ENCODE measurements around the gene LDLRAD2.
"Not testable (repeated sequence)": the region's sequence is repeated elsewhere in the genome, so short reads cannot be mapped to it uniquely, and the experiment has no call there.

The LDLRAD2 gene

DNA sequence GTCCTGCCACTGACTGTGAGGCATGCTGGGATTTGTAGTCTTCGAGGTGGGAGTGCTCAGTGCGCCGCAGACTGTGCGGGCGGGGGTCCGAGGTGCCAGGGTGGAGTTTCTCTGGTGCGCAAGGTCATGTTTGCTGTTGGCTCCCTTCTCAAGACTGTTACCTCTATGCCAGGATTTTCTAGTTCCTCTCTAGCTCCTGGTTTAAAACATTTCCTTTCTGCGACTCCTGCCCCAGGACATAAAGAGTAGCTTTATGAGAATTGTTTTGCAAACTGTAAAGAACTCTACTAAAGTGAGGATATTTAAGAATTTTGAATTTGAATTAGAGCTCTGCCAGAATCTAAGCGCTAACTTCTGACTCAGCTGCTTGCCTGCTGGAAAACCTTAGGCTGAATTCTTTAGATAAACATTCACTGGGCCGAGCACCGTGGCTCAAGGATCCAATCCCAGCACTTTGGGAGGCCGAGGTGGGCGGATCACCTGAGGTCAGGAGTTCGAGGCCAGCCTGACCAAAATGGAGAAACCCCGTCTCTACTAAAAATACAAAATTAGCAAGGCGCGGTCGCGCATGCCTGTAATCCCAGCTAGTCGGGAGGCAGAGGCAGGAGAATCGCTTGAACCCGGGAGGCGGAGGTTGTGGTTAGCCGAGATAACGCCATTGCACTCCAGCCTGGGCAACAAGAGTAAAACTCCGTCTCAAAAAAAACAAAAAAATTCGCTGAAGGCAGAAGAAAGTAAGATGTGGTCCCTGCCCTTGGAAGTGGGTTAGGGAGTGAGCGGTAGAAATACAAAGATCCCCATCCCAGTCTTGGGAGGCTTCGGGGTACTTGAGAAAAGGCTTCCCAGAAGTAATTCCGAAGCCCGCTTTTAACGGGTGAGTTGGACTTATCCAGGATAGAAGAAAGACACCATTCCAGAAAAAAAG, 28.1 kb upstream of the LDLRAD2 start:
- no peak for DNase-seq (ENCODE audit: low read depth in 2 of 2)

DNA sequence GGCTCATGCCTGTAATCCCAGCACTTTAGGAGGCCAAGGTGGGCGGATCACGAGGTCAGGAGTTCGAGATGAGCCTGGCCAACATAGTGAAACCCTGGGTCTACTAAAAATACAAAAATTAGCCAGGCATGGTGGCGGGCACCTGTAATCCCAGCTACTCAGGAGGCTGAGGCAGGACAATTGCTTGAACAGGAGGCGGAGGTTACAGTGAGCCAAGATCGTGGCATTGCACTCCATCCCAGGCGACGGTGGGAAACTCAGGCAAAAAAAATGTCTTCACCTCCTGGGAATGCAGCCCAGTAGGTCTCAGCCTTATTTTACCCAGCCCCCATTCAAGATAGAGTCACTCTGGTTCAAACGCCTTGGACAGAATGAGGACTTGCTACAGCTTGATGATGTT, 26.3 kb upstream of the LDLRAD2 start:
- DNase-seq (ENCODE audit: low read depth in 2 of 2): not testable (repeated sequence)

DNA sequence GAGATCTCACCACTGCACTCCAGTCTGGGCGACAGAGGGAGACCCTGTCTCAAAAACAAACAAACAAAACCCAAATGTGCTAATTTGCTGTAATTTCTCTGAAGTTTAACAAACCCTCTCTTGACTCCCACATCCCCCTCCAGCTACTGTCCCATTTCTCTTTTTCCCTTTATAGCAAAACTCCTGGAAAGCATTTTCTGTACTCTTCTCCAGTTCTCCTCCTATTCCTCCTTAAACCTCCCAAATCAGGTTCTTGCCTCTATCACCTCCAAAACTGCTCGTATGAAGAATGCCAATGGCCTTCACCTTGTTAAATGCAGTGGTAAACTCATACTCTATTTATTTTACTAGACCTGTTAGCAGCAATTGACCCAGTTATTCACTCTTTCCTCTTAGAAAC, 25.4 kb upstream of the LDLRAD2 start:
- no peak for DNase-seq (ENCODE audit: low read depth in 2 of 2)

GRCh38 chr1:21793104-21793503, 19.0 kb upstream of the LDLRAD2 start:
- DNase-seq (ENCODE audit: low read depth in 2 of 2): no peak

DNA sequence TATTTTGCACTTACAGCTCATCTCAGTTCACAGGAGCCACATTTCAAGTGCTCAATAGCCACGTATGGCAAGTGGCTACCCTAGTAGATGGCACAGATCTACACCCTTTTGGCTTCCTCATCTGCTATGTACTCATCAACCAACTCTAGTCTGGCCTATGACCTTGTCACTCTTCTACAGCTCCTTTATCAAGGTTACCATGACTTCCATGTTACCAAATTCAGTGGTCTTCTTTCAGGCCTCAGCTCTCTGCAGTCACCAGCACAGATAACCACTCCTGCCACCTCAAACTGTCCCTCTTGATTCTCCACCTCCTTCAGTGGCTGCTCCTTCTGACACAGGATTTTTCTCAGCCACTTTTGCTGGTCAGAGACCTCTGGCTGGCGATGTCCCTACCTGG, 17.4 kb upstream of the LDLRAD2 start:
- DNase-seq (ENCODE audit: low read depth in 2 of 2): no peak

DNA sequence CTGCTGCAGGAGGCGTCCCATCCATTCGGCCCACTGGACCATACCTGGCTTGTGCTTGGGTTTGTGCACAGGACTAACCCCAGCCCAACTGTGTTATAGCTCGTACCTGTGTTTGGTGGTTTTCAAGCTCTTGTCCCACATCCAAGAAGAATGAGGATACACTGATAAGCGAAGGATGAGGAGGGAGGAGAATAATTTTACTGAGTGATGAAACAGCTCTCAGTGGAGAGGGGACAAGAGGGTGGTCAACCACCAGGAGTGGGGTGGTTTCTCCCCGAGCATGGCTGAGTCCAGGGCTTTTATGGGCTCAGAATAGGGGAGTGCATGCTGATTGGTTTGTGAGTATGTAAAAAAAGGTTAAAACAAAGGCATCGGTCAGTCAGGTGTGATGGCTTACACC, 17.0 kb upstream of the LDLRAD2 start:
- DNase-seq (ENCODE audit: low read depth in 2 of 2): no peak

DNA sequence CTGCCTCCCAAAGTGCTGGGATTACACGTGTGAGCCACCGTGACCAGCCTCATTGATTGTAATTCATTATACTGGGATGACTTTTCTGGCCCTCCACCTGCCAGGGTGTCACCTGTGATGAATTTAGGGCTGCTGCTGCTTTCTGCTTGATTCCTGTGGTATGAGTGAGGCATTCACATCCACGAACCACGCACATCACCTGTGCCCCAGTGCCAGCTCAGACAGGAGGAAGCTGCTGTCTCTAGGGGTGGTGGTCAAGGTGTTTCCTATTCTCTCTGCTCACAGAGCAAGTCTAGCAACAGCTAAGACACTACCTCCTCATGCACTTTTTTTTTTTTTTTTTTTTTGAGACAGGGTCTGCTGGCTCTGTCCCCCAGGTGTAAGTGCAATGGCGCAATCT, 12.3 kb upstream of the LDLRAD2 start:
- DNase-seq (ENCODE audit: low read depth in 2 of 2): no peak

GRCh38 chr1:21801100-21801499, 11.0 kb upstream of the LDLRAD2 start:
- no peak for DNase-seq (ENCODE audit: low read depth in 2 of 2)

- no peak for DNase-seq (ENCODE audit: low read depth in 2 of 2)
Measured at GRCh38 chr1:21804536-21804935, 7.5 kb upstream of the LDLRAD2 start.

DNA sequence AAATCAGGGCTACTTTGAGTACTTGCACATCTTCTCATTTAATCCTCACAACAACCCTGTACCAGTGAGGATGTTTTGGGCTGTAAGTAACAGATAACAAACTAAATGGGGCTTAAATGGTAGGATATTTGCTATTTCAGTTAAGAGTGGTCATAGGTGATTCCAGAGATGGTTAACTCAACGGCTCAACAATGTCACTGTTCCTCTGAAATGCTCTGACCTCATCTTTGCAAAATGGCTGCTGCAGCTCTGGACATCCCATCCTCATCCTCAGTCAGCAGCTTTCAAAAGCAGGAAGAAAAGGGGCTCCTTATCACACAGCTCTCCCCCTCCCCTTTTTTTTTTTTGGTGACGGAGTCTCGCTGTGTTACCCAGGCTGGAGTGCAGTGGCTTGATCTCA, 1.5 kb downstream of the LDLRAD2 start:
- no peak for DNase-seq (ENCODE audit: low read depth in 2 of 2)

GRCh38 chr1:21814241-21814918, 2.3 kb downstream of the LDLRAD2 start:
- DNase-seq (ENCODE audit: low read depth in 2 of 2): peak; percentile 16 to 19

GRCh38 chr1:21814981-21815582, 3.0 kb downstream of the LDLRAD2 start:
- no peak for DNase-seq (ENCODE audit: low read depth in 2 of 2)

GRCh38 chr1:21815724-21816321, 3.8 kb downstream of the LDLRAD2 start:
- DNase-seq (ENCODE audit: low read depth in 2 of 2): no peak

DNA sequence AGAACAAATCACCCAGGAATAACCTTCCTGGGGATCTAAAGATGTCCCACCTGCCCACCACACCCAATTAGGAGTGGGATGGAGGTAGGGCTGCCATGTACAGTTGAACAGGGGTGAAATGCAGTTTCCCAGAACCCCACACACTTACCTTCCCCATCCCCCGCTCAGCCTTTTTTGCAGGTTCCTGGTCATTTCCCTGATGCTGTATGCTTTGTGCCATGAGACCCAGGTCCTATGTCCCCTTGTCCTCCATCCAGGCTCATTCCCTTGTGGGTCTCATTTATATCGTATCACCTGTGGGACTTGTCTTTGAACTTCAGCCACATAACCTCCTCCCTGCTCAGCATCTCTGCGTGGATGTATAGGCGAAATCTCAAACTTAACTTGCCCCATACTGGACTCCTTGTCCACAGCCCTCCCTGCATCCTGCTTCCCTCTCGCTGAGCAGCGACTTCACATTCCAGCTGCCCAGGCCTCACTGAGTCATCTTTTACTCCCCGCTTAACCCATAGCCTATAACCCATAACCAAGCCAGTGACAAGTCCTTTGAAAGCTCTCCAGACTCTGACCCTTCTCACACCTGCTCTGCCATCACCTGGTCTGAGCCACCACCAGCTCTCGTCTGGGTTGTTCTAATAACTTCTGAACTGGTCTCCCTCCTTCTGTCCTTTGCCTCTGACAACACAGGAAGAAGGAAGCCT, 4.7 kb downstream of the LDLRAD2 start:
- DNase-seq (ENCODE audit: low read depth in 2 of 2): no peak

DNA sequence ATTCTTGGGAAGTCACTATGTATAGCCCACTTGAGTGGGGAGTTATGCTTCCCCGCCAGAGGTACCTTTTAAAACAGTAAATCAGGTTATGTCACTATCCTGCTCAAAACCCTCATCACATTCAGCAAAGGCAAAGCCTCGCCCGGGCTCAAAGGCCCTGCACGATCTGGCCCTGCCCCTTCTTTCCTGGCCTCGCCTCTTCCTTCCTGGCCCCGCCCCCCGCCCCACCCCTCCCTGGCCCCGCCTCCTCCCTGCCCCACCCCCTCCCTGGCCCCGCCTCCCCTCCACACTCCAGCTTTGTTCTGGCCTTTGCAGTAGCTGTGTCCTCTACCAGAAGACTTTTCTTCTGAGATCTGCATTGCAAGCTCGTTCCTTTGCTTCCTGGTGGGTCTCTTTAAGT, 6.6 kb downstream of the LDLRAD2 start:
- peak in 1 of 2 donors; percentile 9 for DNase-seq (ENCODE audit: low read depth in 2 of 2)

DNA sequence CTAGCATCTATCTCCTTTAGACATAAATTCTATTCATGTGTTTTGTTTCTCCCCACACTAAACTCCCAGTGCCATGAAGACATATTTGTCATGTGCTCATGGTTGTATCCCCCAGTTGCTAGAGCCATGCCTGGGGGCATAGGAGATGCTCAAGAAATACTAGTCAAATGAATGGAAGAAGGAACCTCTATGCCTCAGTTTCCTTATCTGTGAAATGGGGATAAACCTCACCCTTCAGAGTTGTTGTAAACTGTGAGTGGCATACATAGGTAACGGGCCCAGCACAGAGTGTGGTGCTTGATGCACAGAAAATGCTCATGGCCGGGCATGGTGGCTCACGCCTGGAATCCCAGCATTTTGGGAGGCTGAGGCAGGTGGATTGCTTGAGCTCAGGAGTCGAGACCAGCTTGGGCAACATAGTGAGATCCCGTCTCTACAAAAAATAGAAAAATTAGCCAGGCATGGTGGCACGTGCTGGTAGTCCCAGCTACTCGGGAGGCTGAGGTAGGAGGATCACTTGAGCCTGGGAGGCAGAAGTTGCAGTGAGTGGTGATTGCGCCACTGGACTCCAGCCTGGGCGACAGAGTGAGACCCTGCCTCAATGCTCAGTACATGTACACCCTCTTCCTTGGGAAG, 8.7 kb downstream of the LDLRAD2 start:
- DNase-seq (ENCODE audit: low read depth in 2 of 2): no peak

DNA sequence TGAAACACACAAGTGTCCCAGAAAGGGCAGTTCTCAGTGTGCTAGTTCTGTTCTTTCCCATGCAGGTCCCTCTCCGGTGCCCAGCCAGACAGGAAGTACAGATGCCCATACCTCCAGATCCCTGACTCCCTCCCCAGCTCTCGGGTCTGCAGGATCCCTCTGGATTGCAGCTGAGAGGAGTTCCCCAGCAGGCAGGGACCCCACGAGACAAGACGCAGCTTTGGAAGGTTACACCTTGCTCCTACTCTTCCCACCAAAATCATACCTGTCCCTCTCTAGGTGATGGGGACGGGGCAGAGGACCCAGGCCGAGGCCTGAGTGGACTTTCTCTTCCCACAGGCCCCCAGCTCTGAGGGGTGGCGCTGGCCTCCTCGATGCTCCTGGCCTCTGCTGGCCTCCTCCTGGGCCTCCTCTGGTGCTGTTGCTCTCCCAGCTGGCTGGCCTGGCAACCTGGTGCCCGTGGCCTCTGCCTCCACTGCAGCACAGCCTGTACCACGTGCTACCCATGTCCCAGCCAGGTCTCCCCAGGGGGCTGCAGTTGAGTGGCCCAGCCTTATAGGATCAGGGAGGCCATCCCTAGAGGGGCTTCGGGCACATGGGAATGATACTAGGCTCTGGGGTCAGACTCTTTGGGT, 9.4 kb downstream of the LDLRAD2 start:
- no peak for DNase-seq (ENCODE audit: low read depth in 2 of 2)

DNA sequence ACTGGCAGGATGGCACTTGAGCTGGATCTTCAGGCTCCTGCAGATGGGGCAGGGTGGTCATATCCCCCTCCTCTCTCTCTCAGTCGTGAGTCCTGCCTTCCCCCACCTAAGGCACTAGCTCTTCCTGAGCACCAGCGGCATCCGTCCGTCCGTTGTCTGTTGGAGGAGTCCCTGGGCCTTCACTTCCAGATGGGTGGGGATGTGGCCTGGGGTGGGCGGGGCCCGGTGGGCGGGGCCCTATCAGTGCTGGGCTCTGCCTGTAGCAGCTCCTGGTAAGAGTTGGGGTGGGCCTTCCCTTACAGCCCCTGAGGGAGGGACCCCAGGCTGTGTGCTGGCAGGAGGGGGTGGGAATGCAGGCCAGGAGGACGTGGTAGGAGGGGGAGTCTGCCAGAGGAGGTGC, 10.3 kb downstream of the LDLRAD2 start:
- no peak for DNase-seq (ENCODE audit: low read depth in 2 of 2)

GRCh38 chr1:21823206-21823979, 11.3 kb downstream of the LDLRAD2 start:
- DNase-seq (ENCODE audit: low read depth in 2 of 2): no peak
